ENCODE results near the gene CFAP300.

- TF ChIP-seq POLR2AphosphoS5 (IDR thresholded peaks at IDR 0.05; ENCODE audit: low read depth, low read length) (no peak), POLR2A (IDR thresholded peaks at IDR 0.05; ENCODE audit: low read depth, low read length) (no peak)
Observed at GRCh38 chr11:102120437-102120973, 73.3 kb downstream of the CFAP300 start.

Data from GM12892 (cell line).